CD1c-positive myeloid dendritic cell (primary cell): ENCODE results near the gene KRTAP12-4.
A peak's percentile ranks its signal among the peaks of the same experiment; 100 is the strongest.
"Not testable (repeated sequence)": the region's sequence is repeated elsewhere in the genome, so short reads cannot be mapped to it uniquely, and the experiment has no call there.

Experiments used
- DNase-seq: peaks from one replicate; pipeline ENCODE4 v3.0.0-alpha.2; 2016; ENCODE audit errors: extremely low spot score

KRTAP12-4 gene

DNA sequence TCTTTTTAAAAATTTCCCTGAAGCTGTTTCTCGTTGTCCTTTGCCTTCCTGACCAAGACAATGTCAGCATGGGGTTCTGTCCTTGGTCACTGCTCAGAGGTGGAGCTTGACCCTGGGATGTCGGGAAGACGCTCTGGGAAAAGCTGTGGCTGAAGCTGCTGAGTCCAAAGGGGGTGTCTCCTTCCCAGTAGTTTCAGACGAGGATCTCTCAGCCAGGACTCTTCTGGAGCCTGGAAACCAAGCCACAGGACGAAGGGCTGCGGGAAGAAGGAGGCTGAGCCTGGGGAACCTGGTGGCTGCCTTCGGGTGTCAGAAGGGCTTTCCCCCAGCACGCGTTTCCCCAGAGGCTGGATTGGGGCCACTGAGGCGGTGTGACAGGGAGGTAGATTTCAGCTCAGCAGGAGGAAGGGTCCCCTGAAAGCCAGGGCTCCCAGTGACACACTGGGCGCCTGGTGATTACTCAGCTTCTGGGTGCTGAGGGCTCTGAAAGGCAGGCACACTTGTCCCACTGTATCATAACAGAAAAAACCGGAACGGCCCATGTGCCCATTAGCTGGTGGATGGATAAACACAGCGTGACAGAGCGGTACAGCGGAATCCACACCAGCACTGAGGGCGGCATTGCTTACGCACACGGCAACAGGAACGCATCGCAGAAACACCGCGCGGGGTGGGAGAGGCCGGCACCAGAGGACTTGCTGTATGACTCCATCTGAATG, 32.5 kb upstream of the KRTAP12-4 start:
- DNase-seq, result no peak

DNA sequence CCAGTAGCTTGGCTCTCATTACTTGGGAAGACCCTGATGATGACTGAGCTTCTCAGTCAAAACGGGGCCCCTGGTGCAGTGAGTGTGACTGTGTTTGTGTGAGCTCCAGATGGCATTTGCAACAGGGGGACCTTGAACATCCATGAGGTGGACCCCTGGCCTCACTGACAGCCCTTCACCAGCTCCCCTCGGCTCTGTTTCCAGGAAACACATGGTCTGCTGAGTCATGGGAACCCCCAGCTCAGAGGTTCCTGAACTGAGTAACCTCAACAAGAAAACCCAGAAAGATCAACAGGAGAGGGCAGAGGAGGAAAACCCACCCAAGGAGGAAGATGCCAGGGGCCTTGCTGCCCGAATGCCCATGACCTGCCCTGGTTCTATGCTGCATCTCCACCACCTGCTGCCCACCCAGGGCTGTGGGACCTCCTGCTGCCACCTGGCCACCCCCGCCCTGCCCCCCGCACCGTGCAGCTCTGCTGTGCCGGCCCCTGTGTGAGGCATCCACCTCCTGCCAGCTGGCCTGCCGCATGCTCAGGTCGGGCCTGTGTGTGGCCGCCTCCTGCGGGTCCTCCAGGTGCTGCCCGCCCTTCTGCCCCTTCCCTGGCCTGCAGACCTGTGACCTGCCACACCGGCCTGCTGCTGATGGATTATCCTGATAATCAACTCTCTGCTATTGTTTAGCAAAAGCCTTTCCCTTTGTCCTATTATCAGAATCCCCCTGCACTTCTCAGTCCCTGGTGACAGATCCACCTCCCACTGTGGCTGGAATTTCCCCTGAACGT, 31.7 kb upstream of the KRTAP12-4 start:
- no peak for DNase-seq

DNA sequence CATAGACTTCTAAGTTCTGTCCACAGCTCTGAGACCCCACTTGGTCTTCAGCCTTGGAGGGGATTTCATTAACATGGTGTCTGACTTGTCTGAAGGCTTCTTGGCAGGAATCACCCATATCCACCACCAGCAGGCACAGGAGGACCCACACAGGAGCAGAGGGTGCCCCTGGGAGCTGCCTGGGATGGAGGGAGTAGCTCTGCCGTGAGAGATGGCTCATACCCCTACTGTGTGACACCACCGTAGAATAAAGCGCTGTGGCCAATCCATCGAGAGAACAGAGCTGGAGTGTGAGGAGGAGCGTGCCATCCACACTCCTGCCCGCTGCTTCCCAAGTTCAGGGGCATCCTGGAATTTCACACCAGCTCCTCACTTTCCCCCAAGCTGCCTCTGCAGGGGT, 30.6 kb upstream of the KRTAP12-4 start:
- DNase-seq, result not testable (repeated sequence)

DNA sequence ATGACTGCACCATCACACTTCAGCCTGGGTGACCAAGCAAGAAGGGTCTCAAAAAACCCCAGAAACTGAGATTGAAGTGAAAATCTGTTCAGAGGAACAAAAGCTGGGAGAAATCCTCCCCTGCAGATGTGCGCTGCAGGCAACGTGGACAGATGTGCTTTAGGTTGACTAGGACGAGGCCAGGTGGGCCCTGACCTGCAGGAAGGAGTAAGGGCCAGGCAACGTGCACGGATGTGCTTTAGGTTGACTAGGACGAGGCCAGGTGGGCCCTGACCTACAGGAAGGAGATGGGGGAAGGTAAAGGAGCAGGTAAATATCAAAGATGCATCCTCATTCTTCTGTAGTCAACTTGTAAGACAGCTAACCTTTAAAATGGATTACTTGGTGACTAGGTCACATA, 30.0 kb upstream of the KRTAP12-4 start:
- no peak for DNase-seq

DNA sequence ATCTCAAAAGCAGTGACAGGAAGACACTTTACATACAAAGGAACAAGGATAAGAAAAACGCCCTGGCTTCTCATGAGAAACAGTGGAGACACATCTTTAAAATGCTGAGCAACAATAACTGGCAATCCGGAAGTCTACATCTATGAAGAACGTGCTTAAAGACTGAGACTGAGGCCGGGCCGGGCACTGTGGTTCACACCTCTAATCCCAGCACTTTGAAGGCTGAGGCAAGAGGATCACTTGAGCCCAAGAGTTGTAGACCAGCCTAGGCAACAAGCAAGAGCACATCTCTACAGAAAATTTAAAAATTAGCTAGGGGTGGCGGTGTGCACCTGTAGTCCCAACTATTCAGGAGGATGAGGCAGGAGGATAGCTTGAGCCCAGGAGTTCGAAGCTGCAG, 29.6 kb upstream of the KRTAP12-4 start:
- no peak for DNase-seq

DNA sequence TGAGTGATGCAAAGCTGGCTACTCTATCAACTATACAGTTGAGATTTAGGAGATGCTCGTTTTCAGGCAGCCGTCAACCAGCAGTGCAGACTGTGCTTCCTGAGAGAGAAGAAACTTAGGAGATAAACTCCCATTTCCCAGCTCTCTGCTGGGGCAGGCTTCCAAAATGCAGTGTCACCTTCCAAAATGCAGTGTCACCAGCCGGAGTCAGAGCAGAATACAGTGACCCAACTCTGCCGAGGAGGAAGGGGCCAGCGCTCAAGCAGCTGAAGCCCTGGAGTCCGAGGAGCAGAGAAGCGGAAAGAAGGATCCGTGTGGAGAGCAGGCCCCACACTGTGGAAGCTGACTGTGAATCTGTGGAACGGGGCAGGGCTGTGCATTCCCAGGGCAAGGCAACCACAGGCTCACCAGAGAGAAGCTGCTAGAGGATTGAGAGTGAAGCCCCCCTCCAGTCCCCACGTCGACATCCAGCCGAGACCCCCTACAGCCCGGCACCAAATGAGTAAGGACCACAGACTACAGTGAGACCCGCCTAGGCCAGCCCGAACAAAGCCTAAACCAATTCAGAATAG, 28.2 kb upstream of the KRTAP12-4 start:
- DNase-seq, result no peak

DNA sequence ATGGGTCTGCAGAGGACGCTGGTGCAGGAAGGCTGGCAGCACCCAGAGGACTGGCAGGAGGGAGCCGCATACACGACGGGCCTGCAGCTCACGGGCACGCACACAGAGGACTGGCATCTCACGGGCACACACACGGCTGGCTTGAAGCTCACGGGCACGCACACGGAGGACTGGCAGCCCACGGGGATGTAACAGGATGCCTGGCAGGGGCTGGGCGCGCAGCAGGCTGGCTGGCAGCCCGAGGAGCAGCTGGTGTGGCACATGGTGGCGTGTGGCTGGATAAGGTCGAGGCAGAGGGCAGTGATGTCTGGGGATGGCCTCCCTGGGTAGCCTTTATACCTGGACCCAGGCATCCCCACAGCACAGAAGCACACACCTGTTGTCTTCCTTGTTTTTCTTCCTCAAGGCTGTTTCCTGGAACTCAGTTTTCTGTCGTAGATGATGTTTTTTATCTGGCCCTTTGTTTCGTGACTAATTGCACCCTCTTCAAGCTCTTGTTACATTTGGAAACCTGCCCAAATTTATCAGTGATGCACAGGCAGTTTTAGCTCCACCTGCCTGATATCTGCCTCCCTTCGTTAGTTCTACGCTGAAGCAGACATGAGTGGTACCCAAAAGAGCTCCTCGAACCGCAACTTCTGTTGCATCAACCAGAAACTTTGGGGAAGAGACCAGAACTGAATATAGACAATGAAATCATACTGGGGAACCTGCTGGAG, 27.6 kb upstream of the KRTAP12-4 start, which contains the start of gene KRTAP12-1:
Gene KRTAP12-1, minus strand, starts transcription at position 303 of the 719 bp plus-strand sequence. Its CDS starts 40 bp downstream, at position 263.
- no peak for DNase-seq

DNA sequence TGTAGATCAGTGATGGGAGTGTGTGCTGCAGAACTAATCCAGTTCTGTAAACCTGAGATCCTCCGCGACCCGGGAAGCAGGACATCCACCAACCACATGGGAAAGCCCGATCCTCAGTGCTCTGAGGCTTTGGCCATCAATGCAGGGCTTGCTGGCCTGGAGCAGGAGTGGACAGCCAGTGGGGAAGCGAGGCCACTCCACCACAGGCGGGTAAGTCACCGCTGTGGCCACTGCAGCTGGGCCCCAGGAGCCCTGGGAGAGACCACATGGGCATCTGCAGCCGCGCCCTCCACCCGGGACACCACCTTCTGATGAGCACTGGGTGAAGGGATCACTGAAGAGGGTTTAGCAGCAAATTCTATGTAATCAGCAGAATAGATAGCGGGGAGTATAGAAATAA, 26.7 kb upstream of the KRTAP12-4 start:
- DNase-seq, result no peak

DNA sequence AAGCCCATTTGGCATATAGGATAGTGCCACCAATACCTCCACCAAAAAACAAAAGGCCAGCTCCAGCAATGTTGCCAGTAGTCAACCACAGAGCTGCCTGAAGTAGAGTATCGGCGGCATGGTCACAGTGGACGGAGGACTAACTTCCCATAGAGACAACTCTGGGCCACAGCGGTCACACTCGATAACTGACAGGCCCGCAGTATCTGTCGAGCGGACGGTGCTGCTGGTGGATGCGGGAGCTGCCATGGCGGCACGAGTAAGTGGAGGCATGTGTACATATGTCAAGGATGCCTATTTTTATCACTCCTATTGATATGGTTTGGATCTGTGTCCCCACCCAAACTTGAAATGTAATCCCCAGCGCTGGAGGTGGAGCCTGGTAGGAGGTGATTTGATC, 23.4 kb upstream of the KRTAP12-4 start:
- no peak for DNase-seq

DNA sequence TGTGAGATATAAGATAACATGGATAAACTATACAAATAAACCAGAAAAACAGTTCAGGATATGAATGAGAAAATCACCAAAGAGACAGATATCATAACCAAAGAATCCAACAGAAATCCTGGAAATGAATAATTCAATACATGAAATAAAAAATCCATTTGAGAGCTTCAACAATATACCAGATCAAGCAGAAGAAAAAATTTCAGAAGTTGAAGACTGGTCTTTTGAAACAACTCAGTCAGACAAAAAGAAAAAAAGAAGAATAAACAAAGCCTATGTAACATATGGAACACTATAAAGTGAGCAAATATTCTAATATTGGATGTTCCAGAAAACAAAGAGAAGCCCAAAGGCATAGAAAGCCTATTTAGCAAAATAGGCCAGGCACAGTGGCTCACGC, 17.5 kb upstream of the KRTAP12-4 start:
- no peak for DNase-seq

DNA sequence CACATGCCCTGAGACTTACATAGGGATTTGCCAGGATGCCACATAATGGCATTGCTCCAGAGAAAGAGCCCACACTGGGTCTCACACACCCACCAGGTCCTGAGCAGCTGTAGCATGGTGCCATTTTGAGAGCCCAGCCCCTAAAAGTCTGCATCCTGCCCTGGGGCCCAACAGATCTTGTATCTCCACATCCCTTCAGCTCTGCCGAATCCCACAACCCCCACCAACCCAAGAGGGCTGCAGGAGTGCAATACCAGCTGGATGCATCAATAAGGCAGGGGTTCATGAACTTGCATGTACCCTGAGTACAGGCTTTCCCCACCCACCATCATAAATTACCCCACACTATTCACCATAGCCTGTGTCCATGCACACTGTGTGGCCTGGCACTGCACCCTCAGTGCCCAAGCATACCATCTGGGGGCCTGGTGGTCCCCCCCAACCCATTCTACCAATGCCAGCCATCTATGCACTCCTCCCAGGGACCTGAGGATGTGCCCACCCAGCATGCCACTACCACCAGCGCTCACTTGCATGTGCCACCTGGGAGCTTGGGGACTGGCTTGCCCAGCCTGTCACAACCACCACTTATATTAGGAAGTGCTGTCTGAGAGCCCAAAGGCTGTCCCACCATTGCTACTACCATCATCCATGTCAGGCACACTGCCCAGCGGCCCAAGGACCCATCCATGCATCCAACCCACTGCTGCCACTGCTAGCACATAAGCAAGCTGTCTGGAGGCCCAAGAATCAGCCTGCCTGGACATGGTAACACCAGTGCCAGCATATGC, 16.4 kb upstream of the KRTAP12-4 start:
- no peak for DNase-seq

DNA sequence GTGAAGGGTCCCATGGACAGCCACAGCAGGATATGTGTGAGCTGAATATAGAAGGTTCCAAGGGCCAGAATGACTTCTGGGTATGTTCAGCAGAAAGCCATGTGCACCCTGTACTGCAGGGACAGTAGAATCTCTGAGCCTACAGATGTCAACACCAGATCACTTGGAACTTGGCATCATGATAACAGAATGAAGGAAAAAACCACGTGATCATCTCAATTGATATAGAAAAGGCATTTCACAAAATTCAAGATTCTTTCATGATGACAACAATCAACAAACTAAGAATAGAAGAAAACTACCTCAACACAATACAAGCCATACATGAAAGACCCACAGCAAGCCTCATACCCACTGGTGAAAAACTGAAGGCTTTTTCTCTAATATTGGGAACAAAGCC, 13.2 kb upstream of the KRTAP12-4 start:
- DNase-seq, result no peak

DNA sequence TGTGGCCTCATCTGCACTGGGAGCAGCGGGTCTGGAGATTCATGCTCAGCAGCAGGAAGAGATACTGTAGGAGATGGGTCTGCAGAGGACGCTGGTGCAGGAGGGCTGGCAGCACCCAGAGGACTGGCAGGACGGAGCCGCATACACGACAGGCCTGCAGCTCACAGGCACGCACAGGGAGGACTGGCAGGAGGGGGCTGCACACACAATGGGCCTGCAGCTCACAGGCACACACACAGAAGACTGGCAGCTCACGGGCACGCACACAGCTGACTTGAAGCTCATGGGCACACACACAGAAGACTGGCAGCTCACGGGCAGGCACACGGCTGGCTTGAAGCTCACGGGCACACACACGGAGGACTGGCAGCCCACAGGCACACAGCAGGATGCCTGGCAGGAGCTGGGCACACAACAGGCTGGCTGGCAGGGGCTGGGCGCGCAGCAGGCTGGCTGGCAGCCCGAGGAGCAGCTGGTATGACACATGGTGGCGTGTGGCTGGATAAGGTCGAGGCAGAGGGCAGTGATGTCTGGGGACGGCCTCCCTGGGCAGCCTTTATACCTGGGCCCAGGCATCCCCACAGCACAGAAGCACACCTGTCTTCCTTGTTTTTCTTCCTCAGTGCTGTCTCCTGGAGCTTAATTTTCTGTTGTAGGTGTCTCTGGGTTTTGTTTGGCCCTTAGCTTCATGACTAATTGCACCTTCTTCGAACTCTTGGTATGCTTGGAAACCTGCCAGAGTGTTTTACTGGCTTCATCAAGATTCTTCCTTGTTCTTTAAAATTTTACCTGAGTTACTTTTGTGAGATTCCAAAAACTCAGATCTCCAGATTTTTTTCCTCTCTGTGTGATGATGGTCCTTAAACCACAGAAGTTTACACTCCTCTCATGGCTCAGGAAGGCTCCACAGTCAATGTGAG, 12.2 kb upstream of the KRTAP12-4 start, which contains the start of gene KRTAP12-2:
Gene KRTAP12-2, minus strand, starts transcription at position 527 of the 920 bp plus-strand sequence. Its CDS starts 41 bp downstream, at position 486.
- no peak for DNase-seq

DNA sequence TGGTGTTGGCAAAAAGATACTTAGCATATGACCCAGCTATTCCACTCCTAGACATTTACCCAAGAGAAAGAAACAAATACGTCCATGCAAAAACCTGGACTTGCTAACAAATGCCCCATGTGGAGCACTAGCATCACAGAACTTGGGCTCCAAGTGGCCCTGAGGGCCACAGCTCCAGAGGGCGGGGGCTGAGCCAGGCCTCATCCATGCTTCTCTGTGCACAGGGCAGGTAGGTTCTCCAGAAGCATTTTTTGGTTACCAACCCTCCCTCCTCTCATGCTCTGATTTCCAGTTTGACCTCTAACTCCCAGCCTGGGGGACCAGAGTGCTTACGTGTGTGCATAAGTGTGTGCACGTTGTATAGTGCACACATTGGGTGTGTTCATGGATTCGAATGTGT, 10.2 kb upstream of the KRTAP12-4 start:
- DNase-seq, result no peak

DNA sequence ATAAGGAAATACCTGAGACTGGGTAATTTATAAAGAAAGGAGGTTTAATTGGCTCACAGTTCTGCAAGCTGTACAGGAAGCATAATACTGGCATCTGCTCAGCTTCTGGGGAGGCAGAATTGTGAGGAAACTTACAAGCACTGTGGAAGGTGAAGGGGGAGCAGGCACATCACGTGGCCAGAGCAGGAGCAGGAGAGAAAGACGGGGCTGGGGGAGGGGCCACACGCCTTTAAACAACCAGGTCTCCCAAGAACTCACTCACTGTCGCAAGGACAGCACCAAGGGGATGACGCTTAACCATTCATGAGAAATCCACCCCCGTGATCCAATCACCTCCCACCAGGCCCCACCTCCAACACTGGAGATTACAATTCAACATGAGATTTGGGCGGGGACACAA, 7.1 kb upstream of the KRTAP12-4 start:
- DNase-seq, result not testable (repeated sequence)

DNA sequence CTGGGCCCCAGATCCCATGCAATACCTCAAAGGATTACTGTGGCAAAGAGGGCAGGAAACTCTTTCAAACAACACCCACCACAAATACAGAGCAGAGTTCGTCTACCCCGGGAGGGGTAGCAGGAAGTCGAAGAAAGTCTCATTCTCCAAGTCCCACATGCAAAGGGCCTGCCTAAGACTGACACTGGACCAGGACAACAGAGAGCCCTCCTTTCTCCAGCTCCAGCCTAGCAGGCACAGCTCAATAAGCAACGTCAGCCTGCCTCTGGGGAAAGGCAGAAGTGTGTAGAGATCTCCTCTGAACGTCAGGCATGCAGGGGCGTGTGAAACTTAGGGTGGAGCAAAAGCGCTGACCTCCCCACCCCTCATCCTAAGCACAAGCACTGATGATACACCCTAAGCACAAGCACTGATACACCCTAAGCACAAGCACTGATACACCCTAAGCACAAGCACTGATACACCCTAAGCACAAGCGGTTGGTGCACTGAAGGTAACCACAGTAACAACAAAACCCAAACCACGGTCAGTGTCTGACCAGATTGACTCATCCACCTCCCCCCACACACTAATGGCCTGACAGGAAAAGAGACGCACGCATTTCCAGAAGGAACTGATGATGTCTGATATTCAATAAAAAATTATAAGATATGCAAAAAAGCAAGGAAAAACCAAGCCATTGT, 4.6 kb upstream of the KRTAP12-4 start:
- DNase-seq, result peak; percentile 1

DNA sequence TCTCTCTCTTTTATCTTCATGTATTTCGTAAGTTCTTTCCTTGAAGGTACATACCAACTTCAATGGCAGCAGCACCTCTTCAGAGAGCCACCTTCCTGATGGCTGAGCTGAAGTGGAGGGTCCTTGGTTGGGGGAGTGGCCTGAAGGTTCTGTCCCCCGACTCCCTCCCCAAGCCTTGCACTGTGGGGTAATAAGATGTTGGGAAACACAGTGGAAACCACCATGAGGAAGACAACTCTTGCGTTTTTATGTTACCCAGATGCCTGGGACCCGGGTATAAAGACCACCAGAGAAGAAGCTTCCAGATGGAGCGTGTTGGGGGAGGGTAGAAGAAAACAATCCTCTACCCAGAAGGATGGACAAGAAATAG, 4.1 kb upstream of the KRTAP12-4 start:
- no peak for DNase-seq

DNA sequence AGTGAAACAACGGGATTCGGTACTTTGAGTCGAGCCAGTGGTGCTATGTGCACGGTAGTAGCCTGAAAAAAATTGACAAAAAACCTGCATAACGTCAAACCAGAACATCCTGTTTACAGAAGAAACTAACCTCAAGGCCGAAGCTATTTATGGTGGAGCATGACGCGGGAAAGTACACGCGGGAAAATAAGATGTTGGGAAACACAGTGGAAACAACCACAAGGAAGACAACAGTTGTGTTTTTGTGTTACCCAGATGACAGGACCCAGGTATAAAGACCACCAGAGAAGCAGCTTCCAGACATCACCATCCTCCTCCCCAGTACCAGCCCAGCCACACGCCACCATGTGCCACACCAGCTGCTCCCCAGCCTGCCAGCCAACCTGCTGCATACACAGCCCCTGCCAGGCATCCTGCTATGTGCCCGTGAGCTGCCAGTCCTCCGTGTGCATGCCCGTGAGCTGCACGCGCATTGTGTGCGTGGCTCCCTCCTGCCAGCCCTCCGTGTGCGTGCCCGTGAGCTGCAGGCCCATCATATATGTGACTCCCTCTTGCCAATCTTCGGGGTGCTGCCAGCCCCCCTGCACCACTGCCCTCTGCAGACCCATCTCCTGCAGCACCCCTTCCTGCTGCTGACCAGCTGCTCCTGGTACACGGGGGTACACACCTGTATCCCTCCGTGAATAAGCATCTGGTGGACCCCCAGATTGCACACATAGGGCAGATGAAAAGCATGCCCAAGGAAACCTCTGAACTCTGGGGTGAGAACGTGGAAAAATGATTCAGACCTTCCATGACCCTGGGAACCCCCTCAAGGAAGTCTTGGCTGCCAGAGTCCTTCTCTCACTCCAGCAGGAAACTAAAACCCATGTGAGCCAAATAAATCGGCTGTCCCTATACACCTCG, 3.4 kb upstream of the KRTAP12-4 start, which contains the start of gene KRTAP12-3:
Gene KRTAP12-3, plus strand, starts transcription at position 298 of the 906 bp plus-strand sequence. Its CDS starts 48 bp downstream, at position 346.
- DNase-seq, result peak; percentile 30
